Measurements from ENCODE around the gene P2RY6. TPM values are rescaled to one million over a fixed set of nuclear protein-coding genes. Genes with fewer than 3 reads are reported as not detected.

Gene P2RY6
- total RNA-seq = 1 to 10 TPM in 1 of 4 donors, under 1 TPM in 2, not detected in 1; 0.63 to 3.3 (median 0.90) TPM

DNA sequence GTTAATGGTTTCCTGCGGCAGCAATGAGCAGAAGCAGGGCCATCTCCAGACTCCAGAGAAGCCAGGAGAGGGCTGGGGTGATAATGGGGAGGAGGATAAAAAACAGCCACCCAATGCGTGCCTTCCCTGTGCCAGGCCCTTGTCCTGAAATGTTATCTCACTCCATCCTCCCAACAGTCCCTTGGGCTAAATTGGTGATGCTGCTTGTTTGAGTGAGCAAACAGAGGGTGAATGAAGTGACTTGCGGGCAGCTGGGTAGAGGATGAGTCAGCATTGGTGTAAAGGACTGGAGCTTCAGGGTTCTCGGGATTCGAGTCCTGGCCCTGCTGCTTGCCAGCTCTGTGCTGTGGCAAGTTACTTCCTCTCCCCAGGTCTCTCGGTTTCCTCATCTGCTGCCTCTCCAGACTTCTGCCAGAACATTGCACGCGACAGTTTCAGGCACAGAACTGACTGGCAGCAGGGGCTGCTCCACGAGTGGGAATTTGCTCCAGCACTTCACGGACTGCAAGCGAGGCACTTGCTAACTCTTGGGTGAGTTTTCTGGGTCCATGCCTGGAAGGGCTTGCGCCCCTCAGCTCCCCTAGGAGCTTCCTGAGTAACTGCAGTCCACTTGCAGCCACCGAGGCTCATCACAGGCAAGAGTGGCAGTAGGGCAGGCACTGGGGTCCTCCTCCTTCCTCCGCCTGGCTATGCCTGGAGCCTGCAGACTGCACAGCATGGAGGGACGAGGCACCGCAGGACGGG lies at the start of gene P2RY6:
Gene P2RY6 (plus strand): TSS at position 403 of the 744 bp plus-strand sequence. CDS start 24,181 bp downstream, outside the sequence.
- H3K36me3 ChIP-seq = no peaks in the 10 kb centered on the region
- H3K27me3 ChIP-seq = no peaks in the 10 kb centered on the region
- no peaks in the 10 kb centered on the region for H3K9me3 ChIP-seq
- H3K4me3 ChIP-seq = peak within 1 kb of the TSS in 1 of 4 donors; percentile 32
- peak in 1 of 2 donors; percentile 32 for DNase-seq (ENCODE audit: low spot score in 2 of 2)
- WGBS, 2 donors = 76 to 83% methylated on average over 17 of the region's 17 CpGs
- H3K4me1 ChIP-seq = peaks cover 0 to 7% (median 3%) of the 10 kb centered on the region in 4 donors
- TF ChIP-seq EP300 (IDR thresholded peaks at IDR 0.05) (peak in 1 of 2 donors; percentile 22), CTCF (IDR thresholded peaks at IDR 0.05) (no peak), POLR2A (IDR thresholded peaks at IDR 0.05) (no peak)
- peak within 1 kb of the TSS in 1 of 4 donors; percentile 22 for H3K27ac ChIP-seq

DNA sequence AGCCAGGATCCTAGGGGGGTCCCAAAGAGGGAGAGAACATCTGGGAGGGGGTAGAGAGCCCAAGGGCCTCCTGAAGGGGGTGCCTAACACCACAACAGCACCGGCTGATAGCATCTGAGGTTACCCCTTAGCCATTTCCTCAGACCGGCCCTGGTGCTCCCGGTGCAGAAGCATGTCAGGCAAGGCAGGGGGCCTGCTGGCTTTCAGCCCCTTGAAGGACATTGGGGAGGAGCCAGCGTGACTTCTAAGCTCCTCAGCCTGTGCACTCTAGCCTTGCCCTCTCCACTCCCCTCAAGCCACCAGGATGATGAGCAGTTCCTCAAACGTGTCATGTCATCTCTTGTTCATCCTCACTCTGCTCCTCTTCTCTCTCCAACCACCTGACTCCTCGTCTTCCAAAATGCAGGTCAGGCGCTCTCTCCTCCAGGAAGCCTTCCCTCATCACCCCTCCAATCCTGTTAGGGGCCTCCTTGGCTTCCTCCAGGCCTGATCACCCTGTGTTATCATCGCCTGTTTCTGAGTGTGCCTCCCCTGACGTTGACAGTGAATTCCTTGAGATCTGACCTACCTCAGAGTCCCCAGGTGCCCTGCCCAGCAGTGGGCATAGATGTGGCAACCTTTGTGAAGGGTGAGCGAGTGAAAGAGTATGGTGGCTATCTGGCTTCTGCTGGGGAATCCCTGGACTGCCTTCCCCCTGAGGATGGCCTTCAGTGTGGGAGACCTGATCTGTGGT lies 48.0 kb upstream of the P2RY6 start:
- Histone ChIP-seq H3K27me3 (peaks cover 0 to 17% of the 10 kb centered on the region in 2 donors), H3K36me3 (no peaks in the 10 kb centered on the region), H3K27ac (no peak overlapping the region), H3K4me1 (peaks cover 0 to under 1% (median 0%) of the 10 kb centered on the region in 4 donors), H3K9me3 (no peaks in the 10 kb centered on the region), H3K4me3 (no peak overlapping the region)
- 79 to 82% methylated on average over 10 of the region's 10 CpGs for WGBS, 2 donors
- no peak for DNase-seq (ENCODE audit: low spot score in 2 of 2)
- no peak for TF ChIP-seq EP300 (IDR thresholded peaks at IDR 0.05)
- no peak for TF ChIP-seq CTCF (IDR thresholded peaks at IDR 0.05)
- TF ChIP-seq POLR2A (IDR thresholded peaks at IDR 0.05) = no peak

DNA sequence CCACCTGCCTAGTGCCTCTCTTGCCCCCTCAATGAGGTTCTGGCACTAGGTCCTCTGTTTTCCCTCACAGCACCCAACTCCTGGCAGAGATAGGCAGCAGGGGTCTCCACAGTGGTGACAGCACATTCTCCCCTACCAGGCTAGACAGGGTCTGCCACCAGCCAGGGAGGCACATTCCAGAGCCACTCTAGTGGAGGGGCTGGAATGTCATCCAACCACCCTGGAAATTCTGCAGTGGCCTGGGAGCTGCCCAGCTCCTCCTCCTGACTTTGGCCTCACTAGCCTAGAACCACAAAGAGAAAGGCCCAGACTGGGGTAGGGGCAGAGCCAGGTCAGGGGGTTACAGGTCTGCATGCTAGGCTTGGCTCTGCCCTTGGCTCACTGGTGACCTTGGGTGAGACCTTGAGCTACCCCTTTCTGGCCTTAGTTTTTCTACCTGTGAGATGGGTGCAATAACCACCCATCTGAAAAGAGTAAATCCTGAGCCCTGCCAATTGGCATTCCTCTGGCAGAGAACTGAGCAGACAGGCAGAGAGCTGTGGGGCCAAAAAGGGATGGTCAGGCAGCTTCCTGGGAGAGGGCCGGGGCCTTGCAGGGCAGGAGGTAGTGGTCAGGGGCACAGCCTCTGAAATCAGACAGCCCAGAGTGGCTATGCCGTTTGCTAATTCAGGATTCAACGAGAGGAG lies 47.0 kb upstream of the P2RY6 start:
- H3K4me1 ChIP-seq = peaks cover 0 to 7% (median 0%) of the 10 kb centered on the region in 4 donors
- peaks cover 0 to 8% of the 10 kb centered on the region in 2 donors for H3K27me3 ChIP-seq
- no peaks in the 10 kb centered on the region for H3K36me3 ChIP-seq
- 62 to 64% methylated on average over 3 of the region's 3 CpGs for WGBS, 2 donors
- no peaks in the 10 kb centered on the region for H3K9me3 ChIP-seq
- DNase-seq (ENCODE audit: low spot score in 2 of 2) = no peak
- TF ChIP-seq EP300 (IDR thresholded peaks at IDR 0.05) = no peak
- TF ChIP-seq POLR2A (IDR thresholded peaks at IDR 0.05) = no peak
- TF ChIP-seq CTCF (IDR thresholded peaks at IDR 0.05) = no peak
- H3K4me3 ChIP-seq = no peak overlapping the region
- H3K27ac ChIP-seq = no peak overlapping the region

- H3K36me3 ChIP-seq = no peaks in the 10 kb centered on the region
- TF ChIP-seq POLR2A (IDR thresholded peaks at IDR 0.05) (no peak), EP300 (IDR thresholded peaks at IDR 0.05) (no peak), CTCF (IDR thresholded peaks at IDR 0.05) (no peak)
- no peak for DNase-seq (ENCODE audit: low spot score in 2 of 2)
- no peaks in the 10 kb centered on the region for H3K9me3 ChIP-seq
- peaks cover 0 to 2% of the 10 kb centered on the region in 2 donors for H3K27me3 ChIP-seq
- H3K27ac ChIP-seq = no peak overlapping the region
- peaks cover 0 to 7% (median 0%) of the 10 kb centered on the region in 4 donors for H3K4me1 ChIP-seq
- WGBS, 2 donors = 84 to 90% methylated on average over 7 of the region's 7 CpGs
- H3K4me3 ChIP-seq = no peak overlapping the region
Observed at GRCh38 chr11:73225851-73226250, 46.3 kb upstream of the P2RY6 start.
